PC-9 (cell line): ENCODE data around the gene ACSL6. TPM values are rescaled to one million over a fixed set of nuclear protein-coding genes. Genes with fewer than 3 reads are reported as not detected.

Source experiments
- BruUV-seq: library from RNA; stranded (reverse); fragments of 400-500 nt; replicated peaks from 2 replicates; lab custom pipeline; 2021; lab: Mats Ljungman, UMichigan
- CTCF ChIA-PET: fragments of 300-600 bp; sonication (Branson Sonifier 250); formaldehyde crosslinking; loops from one replicate; lab custom pipeline; 2022; ENCODE audit warnings: antibody characterized with exemption; lab: Charles Lee
- POLR2A ChIA-PET: fragments of 300-600 bp; sonication (Branson Sonifier 250); formaldehyde crosslinking; loops from one replicate; lab custom pipeline; 2022; ENCODE audit warnings: antibody characterized with exemption; ENCODE audit not compliant: unreplicated experiment; lab: Charles Lee
- DNase-seq, 2 experiments: peaks; one replicate each; pipeline versions ENCODE4 v3.0.0 to v3.0.0-alpha.2; 2015 to 2022; ENCODE audit warnings: mixed read lengths in 1 of 2
- H2AFZ ChIP-seq: fragments of 200-600 bp; sonication (generic); 2 replicates; pipeline ENCODE4 v1.8.1; 2017; ENCODE audit warnings: antibody characterized with exemption
- H3F3A ChIP-seq: fragments of 200-600 bp; sonication (generic); 2 replicates; pipeline ENCODE4 v1.8.1; 2017; ENCODE audit warnings: antibody characterized with exemption, mild to moderate bottlenecking, low read depth; ENCODE audit not compliant: insufficient read depth
- H3K27ac ChIP-seq: fragments of 200-600 bp; sonication (generic); 2 replicates; pipeline ENCODE4 v1.6.1; 2016; ENCODE audit warnings: mixed run types
- H3K27me3 ChIP-seq: fragments of 200-600 bp; sonication (generic); 2 replicates; pipeline ENCODE4 v1.6.1; 2016; ENCODE audit warnings: low read depth, mixed run types; ENCODE audit not compliant: insufficient read depth
- H3K36me3 ChIP-seq: fragments of 200-600 bp; sonication (generic); 2 replicates; pipeline ENCODE4 v1.6.1; 2016; ENCODE audit warnings: low read depth, mixed run types
- H3K4me1 ChIP-seq: fragments of 200-600 bp; sonication (generic); replicated peaks from 2 replicates; pipeline ENCODE4 v1.6.1; 2016; ENCODE audit warnings: mixed run types; ENCODE audit not compliant: insufficient read depth
- H3K4me2 ChIP-seq: fragments of 200-600 bp; sonication (generic); 2 replicates; pipeline ENCODE4 v1.6.1; 2017; ENCODE audit warnings: mixed run types
- H3K4me3 ChIP-seq: fragments of 200-600 bp; sonication (generic); 2 replicates; pipeline ENCODE4 v1.6.1; 2016; ENCODE audit warnings: mixed run types
- H3K79me2 ChIP-seq: fragments of 200-600 bp; sonication (generic); 2 replicates; pipeline ENCODE4 v1.6.1; 2017; ENCODE audit warnings: low read depth, mixed run types
- H3K9me2 ChIP-seq: fragments of 200-600 bp; sonication (generic); 2 replicates; pipeline ENCODE4 v1.8.1; 2017; ENCODE audit warnings: mild to moderate bottlenecking; ENCODE audit not compliant: insufficient read depth
- H3K9me3 ChIP-seq: fragments of 200-600 bp; sonication (generic); 2 replicates; pipeline ENCODE4 v1.8.1; 2016; ENCODE audit warnings: low read depth; ENCODE audit not compliant: insufficient read depth
- H4K20me1 ChIP-seq: fragments of 200-600 bp; sonication (generic); 2 replicates; pipeline ENCODE4 v1.8.1; 2017; ENCODE audit not compliant: insufficient read depth
- EZH2 ChIP-seq: fragments of 200-600 bp; sonication (generic); IDR thresholded peaks from 2 replicates; pipeline ENCODE4 v1.8.0; 2017; ENCODE audit warnings: antibody characterized with exemption, low read depth
- intact Hi-C: fragments of 100-400 bp; cut with micrococcal nuclease; formaldehyde crosslinking; loops from one replicate; pipeline ENCODE4 v1.10.0; 2022; ENCODE audit not compliant: unreplicated experiment
- total RNA-seq: library from RNA; stranded (reverse); gene quantifications from 2 replicates; pipeline ENCODE4 v1.2.3, GENCODE V29; 2021
- TF ChIP-seq, protein P1 (sequence below): fragments of 200-600 bp; sonication (generic); conservative IDR thresholded peaks from 2 replicates; pipeline ENCODE4 v1.6.1; 2017; ENCODE audit warnings: mixed run types, antibody characterized with exemption, mild to moderate bottlenecking, moderate library complexity

ACSL6 gene
- total RNA-seq, 1 experiment from 2014 or later, result not detected

DNA sequence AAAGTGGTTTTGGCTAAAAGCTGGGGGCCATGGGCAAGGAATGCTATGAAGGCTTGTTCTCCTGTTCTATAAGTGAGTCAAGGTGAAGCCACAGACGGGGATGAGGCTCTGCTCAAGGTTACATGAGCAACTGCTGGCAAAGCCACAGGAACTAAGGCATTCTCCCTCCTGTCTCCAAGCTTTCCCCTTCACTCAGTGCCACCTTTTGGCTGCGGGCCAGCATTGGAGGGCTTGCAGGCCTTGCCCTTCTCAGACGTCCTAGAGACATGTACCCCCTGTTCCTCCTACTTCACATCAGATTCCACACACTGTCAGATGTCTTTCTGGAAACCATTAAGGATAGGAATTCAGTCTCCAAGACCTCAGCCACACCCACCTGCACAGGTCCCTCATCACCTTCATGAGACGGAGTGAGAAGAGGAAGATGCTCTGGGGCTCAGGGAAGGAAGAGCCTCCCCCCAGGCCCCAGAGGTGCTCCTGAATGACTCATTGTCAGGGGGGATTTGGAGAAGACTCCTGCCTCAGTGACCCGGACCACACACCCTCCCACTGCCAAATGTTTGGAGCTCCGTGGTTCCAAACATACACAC is 45.5 kb downstream of the ACSL6 start:
- Histone ChIP-seq H3K27ac (no peak overlapping the region), H4K20me1 (no peaks in the 10 kb centered on the region), H3K4me2 (no peak overlapping the region), H3K79me2 (no peaks in the 10 kb centered on the region), H3K4me1 (no peaks in the 10 kb centered on the region), H3K9me3 (no peaks in the 10 kb centered on the region), H2AFZ (no peak overlapping the region), H3K4me3 (no peak overlapping the region), H3K9me2 (no peaks in the 10 kb centered on the region), H3F3A (no peaks in the 10 kb centered on the region), H3K27me3 (no peaks in the 10 kb centered on the region), H3K36me3 (no peaks in the 10 kb centered on the region)
- no peak for DNase-seq
- TF ChIP-seq, protein P1, sequence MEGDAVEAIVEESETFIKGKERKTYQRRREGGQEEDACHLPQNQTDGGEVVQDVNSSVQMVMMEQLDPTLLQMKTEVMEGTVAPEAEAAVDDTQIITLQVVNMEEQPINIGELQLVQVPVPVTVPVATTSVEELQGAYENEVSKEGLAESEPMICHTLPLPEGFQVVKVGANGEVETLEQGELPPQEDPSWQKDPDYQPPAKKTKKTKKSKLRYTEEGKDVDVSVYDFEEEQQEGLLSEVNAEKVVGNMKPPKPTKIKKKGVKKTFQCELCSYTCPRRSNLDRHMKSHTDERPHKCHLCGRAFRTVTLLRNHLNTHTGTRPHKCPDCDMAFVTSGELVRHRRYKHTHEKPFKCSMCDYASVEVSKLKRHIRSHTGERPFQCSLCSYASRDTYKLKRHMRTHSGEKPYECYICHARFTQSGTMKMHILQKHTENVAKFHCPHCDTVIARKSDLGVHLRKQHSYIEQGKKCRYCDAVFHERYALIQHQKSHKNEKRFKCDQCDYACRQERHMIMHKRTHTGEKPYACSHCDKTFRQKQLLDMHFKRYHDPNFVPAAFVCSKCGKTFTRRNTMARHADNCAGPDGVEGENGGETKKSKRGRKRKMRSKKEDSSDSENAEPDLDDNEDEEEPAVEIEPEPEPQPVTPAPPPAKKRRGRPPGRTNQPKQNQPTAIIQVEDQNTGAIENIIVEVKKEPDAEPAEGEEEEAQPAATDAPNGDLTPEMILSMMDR, result no peak
- no peak for TF ChIP-seq EZH2
- CTCF ChIA-PET, result no interaction called here
- intact Hi-C loops, result no loop called here
- BruUV-seq, result no TSS peak
- POLR2A ChIA-PET, result no interaction called here

DNA sequence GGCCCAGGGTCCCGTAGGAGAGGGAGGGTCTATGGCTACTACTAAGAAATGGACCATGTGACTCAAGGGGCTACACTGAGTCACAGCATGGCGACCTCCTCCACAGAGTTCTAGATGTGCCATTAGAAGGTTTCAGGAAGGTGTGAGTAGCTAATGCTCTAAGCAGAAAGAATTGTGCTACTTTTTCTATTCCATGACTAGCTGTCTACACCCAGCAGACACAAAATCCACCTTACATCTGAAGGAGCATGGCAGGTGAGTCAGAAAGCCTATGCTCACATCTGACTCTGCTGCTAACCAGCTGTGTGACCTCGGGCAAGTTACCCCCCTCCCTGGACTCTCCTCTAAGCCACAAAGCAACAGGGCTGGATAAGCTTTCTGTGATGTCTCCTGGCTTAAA is 51.6 kb downstream of the ACSL6 start:
- no peaks in the 10 kb centered on the region for H4K20me1 ChIP-seq
- no peaks in the 10 kb centered on the region for H3K79me2 ChIP-seq
- H3K27me3 ChIP-seq, result no peaks in the 10 kb centered on the region
- H3K4me2 ChIP-seq, result no peak overlapping the region
- H3K4me3 ChIP-seq, result no peak overlapping the region
- H3F3A ChIP-seq, result no peaks in the 10 kb centered on the region
- H3K9me2 ChIP-seq, result no peaks in the 10 kb centered on the region
- H2AFZ ChIP-seq, result no peak overlapping the region
- no peak overlapping the region for H3K27ac ChIP-seq
- TF ChIP-seq, protein P1, result no peak
- no peak for TF ChIP-seq EZH2
- H3K36me3 ChIP-seq, result no peaks in the 10 kb centered on the region
- BruUV-seq, result no TSS peak
- no peaks in the 10 kb centered on the region for H3K4me1 ChIP-seq
- ChIA-PET POLR2A (no interaction called here), CTCF (no interaction called here)
- intact Hi-C loops, result no loop called here
- DNase-seq, result no peak
- H3K9me3 ChIP-seq, result no peaks in the 10 kb centered on the region

DNA sequence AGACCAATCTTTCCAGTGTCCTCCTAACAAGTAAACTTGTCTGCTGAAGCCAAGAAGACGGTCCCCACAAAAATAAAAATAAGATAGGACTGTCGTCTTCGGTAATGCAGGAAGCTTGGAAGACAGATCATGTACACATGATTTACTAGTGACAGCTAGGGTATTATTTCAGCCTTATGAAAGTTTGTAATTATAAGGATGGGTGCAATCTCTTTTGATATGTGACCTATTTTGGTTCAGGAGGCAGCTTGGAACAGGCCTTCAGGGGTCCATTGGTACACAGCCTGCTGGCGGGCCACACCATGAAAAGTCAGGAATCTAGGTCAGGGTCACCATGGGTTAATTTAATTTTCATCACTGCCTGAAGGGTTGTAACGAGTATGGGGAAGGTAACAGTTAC is 52.3 kb downstream of the ACSL6 start:
- no TSS peak for BruUV-seq
- CTCF ChIA-PET, result no interaction called here

More for the DNA sequence above, 52.3 kb downstream of the ACSL6 start:
- H3K9me3 ChIP-seq, result no peaks in the 10 kb centered on the region
- H2AFZ ChIP-seq, result no peak overlapping the region
- H3K79me2 ChIP-seq, result no peaks in the 10 kb centered on the region
- no peaks in the 10 kb centered on the region for H3K27me3 ChIP-seq
- intact Hi-C loops, result no loop called here
- TF ChIP-seq, protein P1, result no peak
- TF ChIP-seq EZH2, result no peak
- no peaks in the 10 kb centered on the region for H4K20me1 ChIP-seq
- no peaks in the 10 kb centered on the region for H3F3A ChIP-seq
- no peak overlapping the region for H3K4me3 ChIP-seq
- no peaks in the 10 kb centered on the region for H3K9me2 ChIP-seq
- POLR2A ChIA-PET, result no interaction called here
- DNase-seq, result no peak
- H3K4me2 ChIP-seq, result no peak overlapping the region
- no peaks in the 10 kb centered on the region for H3K36me3 ChIP-seq
- H3K4me1 ChIP-seq, result no peaks in the 10 kb centered on the region
- no peak overlapping the region for H3K27ac ChIP-seq
